Epithelial cell of prostate (primary cell): ENCODE data around the gene RAD52.

Experiments used
- DNase-seq: peaks from one replicate; pipeline ENCODE4 v3.0.0-alpha.2; 2011; ENCODE audit warnings: low read depth, low spot score
- H3K27ac ChIP-seq: fragments of 450-650 bp; 2 replicates; pipeline ENCODE4 v1.5.1; 2017; ENCODE audit warnings: mild to moderate bottlenecking

The RAD52 gene

GRCh38 chr12:949453-950191 lies at the start of gene RAD52:
RAD52 (minus strand) TSS chr12:949694; CDS start chr12:933058, 16,636 bp downstream.
- H3K27ac ChIP-seq: peak within 1 kb of the TSS; percentile 96
- peak; percentile 95 for DNase-seq

- DNase-seq: no peak
- H3K27ac ChIP-seq: no peak overlapping the region
Observed at GRCh38 chr12:998020-998874, 48.8 kb upstream of the RAD52 start.

DNA sequence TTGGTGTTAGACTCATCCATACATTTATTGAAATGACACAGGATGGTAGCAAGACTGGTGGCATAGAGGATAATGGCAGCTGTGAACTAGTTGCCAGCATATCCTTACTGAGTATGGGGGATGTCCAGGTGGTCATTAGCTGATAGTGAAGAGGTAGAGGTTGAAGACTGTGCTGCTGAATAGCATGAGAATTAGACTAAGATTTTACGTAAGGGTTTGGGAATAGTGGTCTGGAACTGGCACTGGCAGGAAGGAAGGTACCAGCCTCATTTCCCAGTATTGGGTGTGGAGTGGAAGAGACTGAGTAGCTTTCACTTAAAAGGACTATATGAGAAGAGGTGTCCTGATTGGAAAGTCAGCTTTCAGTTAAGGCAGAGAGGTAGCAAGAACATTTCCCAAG lies 48.0 kb upstream of the RAD52 start:
- DNase-seq: no peak
- H3K27ac ChIP-seq: no peak overlapping the region

DNA sequence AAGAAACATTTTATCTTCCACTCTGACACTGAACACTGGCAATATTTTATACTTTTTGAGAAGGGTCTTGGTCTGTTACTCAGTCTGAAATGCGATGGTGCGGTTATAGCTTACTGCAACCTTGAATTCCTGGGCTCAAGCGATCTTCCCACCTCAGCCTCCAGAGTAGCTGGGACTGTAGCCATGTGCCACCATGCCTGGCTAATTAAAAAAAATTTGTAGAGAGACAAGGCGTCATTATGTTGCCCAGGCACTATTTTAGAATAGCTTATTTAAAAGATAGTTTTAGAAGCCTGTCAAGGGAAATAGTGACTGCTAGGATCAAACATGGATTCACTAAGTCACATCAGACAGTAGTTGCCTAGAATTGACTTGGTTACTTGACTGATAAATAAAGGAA lies 47.4 kb upstream of the RAD52 start:
- no peak for DNase-seq
- no peak overlapping the region for H3K27ac ChIP-seq

DNA sequence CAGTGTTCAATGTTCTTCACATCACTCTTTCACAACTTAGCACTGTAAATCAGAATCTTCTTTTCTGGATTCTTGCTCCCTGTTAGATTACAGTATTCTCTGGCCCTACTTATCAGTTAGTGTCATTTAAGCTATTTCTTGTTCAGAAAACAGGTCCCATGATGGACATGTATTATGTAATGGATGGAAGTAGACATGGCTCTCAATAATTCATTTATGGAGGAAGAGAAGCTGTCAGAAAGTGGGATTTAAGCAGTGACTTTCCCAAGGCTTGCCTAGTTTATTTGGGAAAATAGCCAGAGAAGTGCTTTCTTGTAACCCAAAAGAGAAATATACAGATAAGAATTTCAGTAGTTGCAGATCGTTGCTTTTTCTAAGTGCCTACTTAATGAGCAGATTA lies 43.2 kb upstream of the RAD52 start:
- DNase-seq: no peak
- peak overlapping the region; percentile 90 for H3K27ac ChIP-seq

DNA sequence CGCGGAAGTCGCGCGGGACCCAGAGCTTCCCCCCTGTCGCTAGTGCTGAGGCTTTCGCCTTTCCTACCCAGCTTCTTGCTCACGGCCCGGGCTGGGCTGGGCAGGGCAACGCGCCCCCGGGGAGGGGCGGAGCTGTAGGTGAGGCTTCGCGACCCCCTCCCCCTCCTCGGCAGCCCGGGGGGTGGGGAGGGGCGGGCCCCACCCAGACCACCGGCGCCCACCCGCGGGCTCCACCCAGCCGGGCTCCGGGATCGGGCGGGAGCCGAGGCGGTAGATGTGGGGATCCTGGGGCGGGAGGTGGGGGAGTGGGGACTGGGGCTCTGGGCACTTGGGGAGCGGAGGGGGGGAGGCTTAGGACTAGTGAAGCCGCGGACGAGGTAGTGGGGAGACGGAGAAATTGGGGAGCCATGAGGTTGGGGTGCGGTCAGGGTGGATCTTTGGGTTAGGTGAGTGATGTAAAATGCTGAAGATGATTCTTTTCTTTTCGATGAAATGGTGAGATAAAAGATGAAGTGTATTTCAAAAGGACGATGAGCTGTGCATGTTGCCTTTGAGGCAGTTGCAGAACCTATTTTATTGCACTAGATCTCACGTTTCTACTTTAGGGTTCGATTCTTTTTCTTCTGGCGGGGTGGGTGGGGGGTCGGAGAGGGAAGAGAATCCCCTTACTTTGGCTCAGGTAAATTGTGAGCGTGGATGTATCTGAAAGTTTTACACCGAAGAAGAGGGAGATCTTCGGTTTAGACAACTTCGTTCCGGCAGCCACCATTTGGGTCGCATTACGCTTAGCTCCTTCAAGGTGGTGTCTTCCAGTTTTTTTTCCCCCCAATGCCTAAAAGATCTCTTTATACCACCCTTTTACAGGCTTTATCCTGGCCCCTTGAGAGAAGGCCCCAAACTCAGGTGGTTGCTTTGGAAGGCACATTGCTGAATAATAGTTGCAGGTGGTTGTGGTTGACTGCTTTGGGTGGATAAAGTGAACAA lies 42.1 kb upstream of the RAD52 start:
- H3K27ac ChIP-seq: peak overlapping the region; percentile 90
- no peak for DNase-seq

GRCh38 chr12:990661-991349 lies 41.3 kb upstream of the RAD52 start, which contains the start of gene ERC1:
ERC1 (plus strand) TSS chr12:991223; CDS start chr12:1027904, 36,681 bp downstream.
- DNase-seq: peak; percentile 6
- peak within 1 kb of the TSS; percentile 90 for H3K27ac ChIP-seq

- no peak for DNase-seq
- H3K27ac ChIP-seq: peak overlapping the region; percentile 90
Observed at GRCh38 chr12:989751-990660, 40.5 kb upstream of the RAD52 start.

DNA sequence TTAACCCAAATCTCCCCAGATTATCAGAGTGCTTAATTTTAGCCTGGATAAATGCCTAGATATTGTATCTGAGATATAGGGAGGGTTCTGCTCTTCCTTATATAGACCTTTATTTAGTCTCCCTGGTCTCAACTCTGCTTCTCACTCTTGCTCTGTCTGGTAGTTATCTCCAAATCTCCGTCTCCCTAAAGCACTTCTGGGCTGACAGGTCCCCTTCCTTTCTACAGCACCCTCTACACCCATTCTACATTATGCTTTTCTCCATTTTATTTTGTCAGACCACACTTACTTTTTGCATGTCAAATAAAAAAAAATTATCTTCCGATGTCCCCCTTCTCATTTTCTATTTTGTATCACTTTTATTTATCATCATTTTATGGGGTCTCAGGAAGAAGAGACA lies 39.6 kb upstream of the RAD52 start:
- peak overlapping the region; percentile 90 for H3K27ac ChIP-seq
- DNase-seq: no peak

DNA sequence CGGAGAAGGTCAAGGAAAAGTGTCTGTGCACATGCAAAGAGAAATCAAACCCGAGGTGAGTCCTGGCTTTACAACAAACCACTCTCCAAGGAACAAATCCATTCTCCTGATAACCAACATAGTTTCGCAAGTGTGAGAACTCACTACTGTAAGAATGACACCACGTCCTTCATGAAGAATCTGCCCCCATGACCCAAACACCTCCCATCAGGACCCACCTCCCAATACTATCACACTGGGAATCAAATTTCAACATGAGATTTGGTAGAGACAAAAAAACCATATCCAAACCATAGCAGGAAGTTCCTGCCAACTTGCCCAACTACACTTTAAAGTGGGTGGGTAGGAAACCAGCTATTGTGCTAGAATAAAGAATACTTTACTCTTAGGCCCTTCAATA lies 39.2 kb upstream of the RAD52 start:
- H3K27ac ChIP-seq: no peak overlapping the region
- DNase-seq: no peak

DNA sequence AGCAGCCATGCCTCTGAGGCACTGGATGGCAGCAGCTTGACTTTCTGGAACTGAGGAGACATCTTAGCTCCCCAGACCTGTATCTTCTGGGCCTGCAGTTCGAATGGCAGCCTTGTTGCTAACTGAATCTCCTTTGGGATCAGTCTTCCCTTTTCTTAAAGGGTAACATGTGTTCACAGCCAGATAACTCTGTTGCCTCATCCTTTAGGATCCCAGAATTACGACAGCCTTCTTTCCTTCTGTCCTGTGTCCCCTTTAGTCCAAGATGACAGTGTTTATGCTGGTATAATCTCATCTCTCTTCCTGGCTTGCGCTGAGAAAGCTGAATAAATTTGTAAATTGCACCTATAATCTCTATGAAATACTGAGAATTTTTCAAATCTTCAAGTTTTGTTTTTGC lies 32.5 kb upstream of the RAD52 start:
- no peak overlapping the region for H3K27ac ChIP-seq
- no peak for DNase-seq

DNA sequence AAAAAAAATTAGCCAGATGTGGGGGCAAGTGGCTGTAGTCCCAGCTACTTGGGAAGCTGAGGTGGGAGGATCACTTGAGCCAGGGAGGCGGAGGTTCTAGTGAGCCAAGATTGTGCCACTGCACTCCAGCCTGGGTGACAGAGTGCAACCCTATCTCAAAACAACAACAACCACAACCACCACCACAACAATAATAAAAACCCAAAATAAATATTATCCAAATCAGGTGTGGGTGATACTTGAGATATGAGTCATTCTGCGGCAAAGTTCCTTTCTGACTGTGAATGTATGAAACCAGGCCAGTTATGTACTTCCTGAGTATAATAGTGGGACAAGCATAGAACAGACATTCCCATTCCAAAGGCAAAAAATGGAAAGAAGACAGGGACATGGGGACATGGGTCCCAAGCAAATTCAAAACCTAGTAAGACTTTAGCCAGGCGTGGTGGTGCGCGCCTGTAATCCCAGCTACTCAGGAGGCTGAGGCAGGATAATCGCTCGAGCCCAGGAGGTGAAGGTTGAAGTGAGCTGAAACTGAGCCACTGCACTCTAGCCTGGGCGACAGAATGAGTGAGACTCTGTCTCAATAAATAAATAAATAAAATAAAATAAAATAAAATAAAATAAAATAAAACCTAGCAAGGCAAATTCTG lies 31.8 kb upstream of the RAD52 start:
- peak overlapping the region; percentile 35 for H3K27ac ChIP-seq
- peak; percentile 34 for DNase-seq

- H3K27ac ChIP-seq: no peak overlapping the region
- no peak for DNase-seq
Observed at GRCh38 chr12:979349-979748, 29.9 kb upstream of the RAD52 start.

DNA sequence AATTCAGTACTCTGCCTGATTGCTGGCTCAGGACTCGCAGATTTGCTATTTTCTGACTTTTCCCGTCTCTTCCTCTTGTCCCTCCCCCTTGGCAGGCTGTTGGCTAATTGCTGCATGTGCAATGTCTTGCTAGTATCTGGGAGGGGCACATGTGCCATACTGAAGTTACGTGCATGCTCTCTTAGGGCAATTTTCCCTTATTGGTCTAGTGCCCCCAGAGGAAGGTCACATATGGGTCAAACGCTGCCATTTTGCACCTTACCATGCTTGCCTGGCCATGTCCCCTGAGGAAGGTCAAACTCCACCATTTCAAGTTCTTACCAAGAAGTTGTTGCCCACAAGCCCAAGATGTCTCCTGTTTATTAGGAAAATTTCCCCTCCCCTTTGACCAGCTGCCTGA lies 27.7 kb upstream of the RAD52 start:
- DNase-seq: no peak
- H3K27ac ChIP-seq: no peak overlapping the region

DNA sequence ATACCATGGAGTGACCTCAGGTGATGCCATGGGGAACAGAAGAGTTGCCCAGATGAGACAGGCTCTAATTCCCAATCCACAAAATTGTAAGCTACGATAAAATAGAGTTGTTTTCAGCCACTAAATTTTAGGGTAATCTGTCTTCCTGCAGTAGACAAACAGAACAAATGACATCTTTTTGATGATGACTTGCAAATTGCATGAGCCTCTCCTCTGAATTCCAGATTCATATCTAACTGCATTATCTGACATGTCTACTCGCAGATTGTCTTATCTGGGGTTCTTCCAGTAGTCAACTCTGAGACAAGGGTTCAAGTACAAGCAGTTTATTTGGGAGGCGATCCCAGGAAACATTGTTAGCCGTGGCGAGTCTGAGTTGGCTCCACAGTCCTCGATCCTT lies 27.1 kb upstream of the RAD52 start:
- DNase-seq: no peak
- no peak overlapping the region for H3K27ac ChIP-seq

DNA sequence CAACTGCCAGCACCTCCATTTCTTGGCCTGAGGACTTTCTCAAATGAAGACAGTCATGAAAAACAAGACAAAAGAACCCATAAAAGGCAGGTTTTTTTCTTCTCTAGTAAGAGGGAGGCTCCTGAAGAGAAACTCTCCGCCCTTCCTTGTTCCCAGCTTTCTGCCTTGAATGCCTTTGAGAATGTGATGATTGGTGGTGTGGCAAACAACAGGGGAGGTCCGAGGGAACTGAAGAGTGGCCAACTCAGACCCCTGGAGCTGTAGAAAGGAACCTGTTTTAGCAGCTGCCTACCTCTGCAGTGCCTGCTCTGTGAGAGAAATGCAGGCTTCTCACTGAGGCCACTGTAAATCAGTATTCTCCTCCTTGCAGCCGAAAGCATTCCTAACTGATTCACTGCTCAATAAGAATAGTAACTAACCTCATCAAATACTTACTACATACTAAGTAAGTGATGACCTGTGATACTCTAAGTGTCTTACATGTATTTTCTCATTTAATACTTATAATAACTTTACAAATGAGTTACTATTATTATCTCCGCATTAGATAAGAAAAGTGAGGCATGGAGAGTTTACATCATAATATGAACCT lies 24.9 kb upstream of the RAD52 start:
- no peak for DNase-seq
- no peak overlapping the region for H3K27ac ChIP-seq

- DNase-seq: no peak
- no peak overlapping the region for H3K27ac ChIP-seq
Observed at GRCh38 chr12:971991-972390, 22.5 kb upstream of the RAD52 start.

DNA sequence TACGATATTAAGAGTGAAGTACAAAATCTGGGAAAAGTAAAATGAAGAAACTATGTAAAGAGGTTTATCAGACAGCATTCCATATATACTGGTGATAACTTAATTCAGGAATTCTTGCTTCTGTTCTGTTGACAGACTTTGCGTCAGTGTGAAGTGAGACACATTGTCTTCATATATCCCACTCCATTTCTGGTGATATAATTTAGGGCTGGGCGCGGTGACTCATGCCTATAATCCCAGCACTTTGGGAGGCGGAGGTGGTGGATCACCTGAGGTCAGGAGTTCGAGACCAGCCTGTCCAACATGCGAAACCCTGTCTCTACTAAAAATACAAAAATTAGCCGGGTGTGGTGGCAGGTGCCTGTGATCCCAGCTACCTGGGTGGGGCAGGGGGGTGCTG lies 20.3 kb upstream of the RAD52 start:
- DNase-seq: no peak
- no peak overlapping the region for H3K27ac ChIP-seq
